GM20000 (cell line): Measurements from ENCODE around the gene SNX1.

Experiments used
- DNase-seq: peaks from one replicate; pipeline ENCODE4 v3.0.0; 2012; ENCODE audit warnings: low spot score
- CTCF ChIP-seq: IDR thresholded peaks from 2 replicates; pipeline ENCODE4 v1.5.1; 2012; ENCODE audit warnings: mild to moderate bottlenecking, control low read depth; ENCODE audit errors: extremely low read depth, missing control alignments

Gene SNX1

DNA sequence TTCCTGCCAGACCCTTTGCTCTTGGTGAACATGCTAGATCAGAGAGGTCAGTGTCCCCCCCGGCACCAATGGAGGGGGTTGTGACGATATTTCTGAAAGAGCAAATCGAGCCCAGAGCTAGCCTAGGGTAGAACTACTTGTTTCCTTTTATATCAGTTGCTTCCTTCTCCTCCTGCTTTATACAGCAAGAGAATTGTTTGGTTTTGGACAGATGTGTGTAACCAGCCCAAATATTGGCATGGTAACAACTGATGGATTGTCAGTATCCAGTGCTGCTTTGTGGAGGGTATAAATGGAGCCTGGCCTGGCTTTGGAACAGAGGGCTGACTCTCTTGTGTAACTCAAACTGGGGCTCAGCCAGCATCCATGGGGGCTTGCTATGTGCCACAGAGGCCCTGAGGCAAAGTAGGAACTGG, 27.2 kb downstream of the SNX1 start:
- DNase-seq: no peak
- TF ChIP-seq CTCF: no peak

GRCh38 chr15:64125978-64126377, 30.2 kb downstream of the SNX1 start:
- no peak for DNase-seq
- no peak for TF ChIP-seq CTCF

GRCh38 chr15:64127521-64128270, 31.9 kb downstream of the SNX1 start:
- no peak for DNase-seq
- no peak for TF ChIP-seq CTCF

- no peak for TF ChIP-seq CTCF
- DNase-seq: no peak
Observed at GRCh38 chr15:64130159-64130558, 34.4 kb downstream of the SNX1 start.

- DNase-seq: no peak
- TF ChIP-seq CTCF: no peak
Observed at GRCh38 chr15:64131547-64131946, 35.8 kb downstream of the SNX1 start.

GRCh38 chr15:64132217-64132616, 36.4 kb downstream of the SNX1 start:
- DNase-seq: no peak
- no peak for TF ChIP-seq CTCF

DNA sequence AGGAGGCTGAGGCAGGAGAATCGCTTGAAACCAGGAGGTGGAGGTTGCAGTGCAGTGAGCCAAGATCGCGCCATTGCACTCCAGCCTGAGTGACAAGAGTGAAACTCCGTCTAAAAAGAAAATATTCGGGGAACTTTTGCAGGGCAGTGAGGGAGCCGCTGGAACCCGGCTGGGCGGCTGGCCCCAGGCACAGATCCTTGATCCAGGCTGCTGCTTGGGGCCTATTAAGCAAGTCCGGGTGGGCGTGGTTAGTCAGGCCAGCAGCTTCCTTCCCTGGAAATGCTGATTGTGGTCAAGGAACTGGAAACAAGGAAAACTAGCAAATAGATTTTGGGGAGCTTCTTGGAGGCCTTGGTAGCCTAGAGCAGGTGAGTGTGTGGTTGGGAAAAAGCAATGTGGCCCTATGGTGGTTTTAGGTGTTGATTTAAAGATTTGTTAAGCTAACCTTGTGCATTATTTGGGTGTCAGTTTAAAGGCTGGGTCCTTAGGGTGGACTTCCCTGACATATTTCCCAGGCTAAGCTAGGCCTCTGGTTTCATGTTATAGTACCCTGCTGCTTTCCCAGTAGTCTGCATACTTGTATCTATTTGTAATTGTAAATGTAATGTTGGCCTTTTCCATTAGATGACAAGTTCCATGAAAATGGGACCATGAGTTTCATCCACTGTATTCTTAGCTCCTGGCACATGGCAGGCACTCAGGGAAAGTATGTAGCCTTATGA, 38.0 kb downstream of the SNX1 start:
- DNase-seq: no peak
- TF ChIP-seq CTCF: no peak
